GM18519 (cell line): ENCODE results near the gene SENP2.
A peak's percentile ranks its signal among the peaks of the same experiment; 100 is the strongest.
"Not testable (repeated sequence)": the region's sequence is repeated elsewhere in the genome, so short reads cannot be mapped to it uniquely, and the experiment has no call there.

Source experiments
- ATAC-seq: cut with Tn5 transposase; IDR thresholded peaks from one replicate; pipeline ENCODE4 v1.9.1; 2021; ENCODE audit warnings: mild to moderate bottlenecking, moderate library complexity; ENCODE audit not compliant: unreplicated experiment, low FRiP score

The SENP2 gene

DNA sequence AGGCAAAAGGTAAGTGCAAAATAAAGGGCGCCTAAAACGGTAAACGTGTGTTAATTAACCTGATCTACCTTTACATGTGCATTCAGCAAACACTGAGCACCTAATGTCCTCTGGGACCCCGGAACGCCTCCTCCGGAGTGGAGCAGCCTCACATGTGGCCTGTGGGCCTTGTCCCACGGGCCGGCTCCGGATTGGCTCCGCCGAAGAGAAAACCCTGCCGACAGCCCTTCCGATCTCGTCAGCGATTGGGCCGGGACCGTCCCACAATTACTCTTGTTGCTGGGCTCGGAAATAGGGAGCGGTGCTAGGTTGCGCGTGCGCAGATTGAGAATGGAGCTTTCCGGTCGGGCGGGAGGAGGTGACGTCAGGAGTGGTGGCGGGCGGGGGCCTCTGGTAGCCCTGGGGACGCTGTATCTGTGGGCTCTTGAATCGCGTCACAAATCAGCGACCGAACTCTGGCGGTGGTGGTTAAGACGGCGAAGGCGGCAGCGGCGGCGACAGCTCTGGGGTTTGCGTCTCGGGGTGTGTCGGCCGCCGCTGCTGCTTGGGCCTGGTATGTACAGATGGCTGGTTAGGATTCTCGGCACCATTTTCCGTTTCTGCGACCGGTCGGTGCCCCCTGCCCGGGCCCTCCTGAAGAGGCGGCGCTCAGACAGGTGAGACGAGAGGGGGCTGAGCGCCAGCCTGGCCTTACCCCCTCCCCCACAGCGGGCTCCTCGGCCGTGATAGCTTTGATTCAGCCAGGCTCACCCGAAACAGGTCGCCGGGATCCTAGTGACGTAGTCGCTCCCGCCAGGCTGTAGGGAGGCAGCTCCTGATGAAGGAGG, at the start of gene SENP2:
Gene SENP2, plus strand, starts transcription at position 437 of the 827 bp plus-strand sequence. Its CDS starts 119 bp downstream, at position 556.
- ATAC-seq: peak; percentile 88

- ATAC-seq: peak; percentile 95
Measured at GRCh38 chr3:185537369-185537970, 48.6 kb upstream of the SENP2 start.

DNA sequence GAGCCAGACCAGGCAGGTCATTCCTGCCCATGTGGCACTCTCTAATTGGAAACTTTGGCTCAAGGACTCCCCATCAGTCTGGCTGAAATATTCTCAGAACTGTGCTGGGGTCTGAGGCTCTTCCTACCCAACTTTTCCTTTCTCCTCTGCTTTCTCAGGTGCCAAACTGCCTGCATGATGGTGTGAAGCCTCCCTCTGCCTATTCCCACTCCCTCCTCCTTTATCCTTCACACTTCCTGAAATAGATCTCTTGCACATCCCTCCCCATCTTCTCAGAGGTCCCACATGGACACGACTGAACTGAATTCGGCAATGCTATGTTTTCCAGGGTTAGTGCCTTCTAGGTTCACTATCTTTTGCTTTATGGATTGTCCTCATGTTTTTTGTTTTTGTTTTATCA, 46.2 kb upstream of the SENP2 start:
- ATAC-seq: no peak

DNA sequence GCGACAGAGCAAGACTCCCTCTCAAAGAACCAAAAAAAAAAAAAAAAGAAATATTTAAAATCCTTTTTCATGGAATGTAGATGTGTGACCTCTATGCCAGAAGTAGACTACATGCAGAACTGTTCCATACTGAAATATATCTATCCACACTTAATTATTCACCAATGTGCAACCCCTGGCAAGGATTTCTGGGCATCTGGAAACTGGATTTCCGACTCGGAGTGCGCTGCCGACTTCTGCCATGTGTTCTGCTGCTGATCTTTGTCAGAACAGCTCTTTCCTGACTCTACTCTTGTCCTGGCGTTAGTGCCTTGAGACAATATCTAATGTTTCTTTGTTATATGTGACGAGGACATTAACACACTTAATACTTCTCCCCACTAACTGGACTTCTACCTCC, 45.4 kb upstream of the SENP2 start:
- ATAC-seq: no peak

DNA sequence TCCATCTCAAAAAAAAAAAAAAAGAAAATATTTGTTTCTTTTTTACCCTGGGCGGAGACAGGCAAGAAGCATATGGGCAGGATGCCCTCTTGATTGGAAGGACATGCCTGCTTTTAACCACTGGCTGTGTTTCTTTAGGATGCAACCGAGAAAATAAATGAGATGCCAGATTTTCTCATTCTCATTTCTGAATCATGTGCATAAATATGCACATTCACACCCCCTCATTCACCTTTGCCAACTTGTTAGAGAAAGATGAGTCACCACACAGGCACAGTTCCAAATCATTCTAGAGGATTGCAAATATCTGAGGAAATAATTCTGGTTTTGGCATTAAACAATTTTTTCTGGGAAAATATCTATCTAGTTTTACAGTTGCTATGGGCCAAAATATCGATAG, 37.0 kb upstream of the SENP2 start:
- no peak for ATAC-seq

DNA sequence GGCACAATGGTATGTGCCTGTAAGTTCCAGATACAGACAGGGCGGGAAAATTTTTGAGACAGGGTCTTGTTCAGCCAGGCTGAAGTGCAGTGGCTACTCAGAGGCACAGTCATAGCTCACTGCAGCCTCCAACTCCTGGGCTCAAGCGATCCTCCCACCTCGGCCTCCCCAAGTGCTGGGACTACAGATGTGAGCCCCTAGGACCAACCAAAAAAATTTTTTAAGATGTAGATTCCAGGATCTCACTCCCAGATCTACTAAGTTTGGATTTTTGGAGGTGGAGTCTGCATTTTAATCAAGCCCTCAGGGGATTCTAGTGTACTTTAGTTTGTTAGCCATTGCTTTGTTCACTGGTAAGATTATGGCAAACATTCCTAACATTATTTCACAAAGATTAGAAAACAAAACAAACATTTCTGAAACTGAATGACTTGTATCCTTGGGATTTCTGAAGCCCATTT, 36.4 kb upstream of the SENP2 start:
- ATAC-seq: no peak

GRCh38 chr3:185552358-185552877, 33.7 kb upstream of the SENP2 start, which contains the start of gene LIPH:
TSS of gene LIPH (minus strand) at chr3:185552588. CDS start at chr3:185552471, 117 bp downstream.
- no peak for ATAC-seq

- ATAC-seq: no peak
Measured at GRCh38 chr3:185555101-185555501, 31.0 kb upstream of the SENP2 start.

GRCh38 chr3:185555860-185556347, 30.2 kb upstream of the SENP2 start:
- ATAC-seq: no peak

DNA sequence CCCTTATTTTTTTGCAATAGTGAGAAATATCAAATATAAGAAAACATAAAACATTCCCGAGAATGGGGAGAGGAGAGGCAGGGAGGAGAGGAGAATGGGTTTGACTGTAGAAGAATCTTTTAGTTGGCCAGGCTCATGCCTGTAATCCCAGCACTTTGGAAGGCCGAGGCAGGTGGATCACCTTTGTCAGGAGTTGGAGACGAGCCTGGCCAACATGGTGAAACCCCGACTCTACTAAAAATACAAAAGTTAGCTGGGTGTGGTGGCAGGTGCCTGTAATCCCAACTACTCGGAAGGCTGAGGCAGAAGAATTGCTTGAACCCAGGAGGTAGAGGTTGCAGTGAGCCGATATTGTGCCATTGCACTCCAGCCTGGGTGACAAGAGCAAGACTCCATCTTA, 29.5 kb upstream of the SENP2 start:
- ATAC-seq: not testable (repeated sequence)

DNA sequence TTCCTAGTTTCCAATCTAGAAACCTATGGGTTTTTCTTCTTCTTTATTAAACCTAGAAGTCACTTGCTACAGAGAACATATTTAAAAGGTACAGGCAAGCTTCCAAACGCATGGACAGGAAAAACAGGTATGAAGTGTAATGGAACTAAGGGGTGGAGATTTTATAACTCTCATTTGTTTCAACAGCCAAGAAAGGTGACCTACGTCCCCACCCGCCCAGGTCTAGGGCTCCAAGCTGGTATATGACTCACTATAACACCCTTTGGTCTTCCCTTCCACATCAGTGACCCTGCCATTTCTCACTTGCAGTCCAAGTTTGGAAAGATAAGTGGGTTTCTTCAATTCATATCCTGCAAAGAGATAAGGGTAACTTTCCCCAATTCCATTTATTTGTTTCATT, 27.7 kb upstream of the SENP2 start:
- no peak for ATAC-seq

- no peak for ATAC-seq
Measured at GRCh38 chr3:185559706-185560090, 26.4 kb upstream of the SENP2 start.

DNA sequence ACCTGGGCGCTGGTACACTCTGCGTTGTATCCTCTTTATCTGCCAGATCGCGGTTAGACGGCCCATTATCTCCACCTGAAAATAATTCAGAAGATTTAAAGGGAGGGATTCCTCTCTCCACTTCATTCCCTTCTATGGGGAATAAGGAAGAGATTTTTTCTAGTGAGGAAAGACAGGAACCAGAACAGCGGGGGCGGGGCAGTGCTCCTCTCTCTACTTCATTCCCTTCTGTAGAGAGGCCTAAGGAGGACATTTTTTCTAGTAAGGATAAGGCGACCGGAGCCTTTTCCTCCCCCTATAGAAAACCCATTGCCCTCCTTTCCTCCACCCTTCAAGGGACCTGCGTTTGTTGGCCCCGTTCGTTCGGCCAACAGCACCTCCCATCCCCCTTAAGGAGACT, 25.4 kb upstream of the SENP2 start:
- ATAC-seq: no peak

DNA sequence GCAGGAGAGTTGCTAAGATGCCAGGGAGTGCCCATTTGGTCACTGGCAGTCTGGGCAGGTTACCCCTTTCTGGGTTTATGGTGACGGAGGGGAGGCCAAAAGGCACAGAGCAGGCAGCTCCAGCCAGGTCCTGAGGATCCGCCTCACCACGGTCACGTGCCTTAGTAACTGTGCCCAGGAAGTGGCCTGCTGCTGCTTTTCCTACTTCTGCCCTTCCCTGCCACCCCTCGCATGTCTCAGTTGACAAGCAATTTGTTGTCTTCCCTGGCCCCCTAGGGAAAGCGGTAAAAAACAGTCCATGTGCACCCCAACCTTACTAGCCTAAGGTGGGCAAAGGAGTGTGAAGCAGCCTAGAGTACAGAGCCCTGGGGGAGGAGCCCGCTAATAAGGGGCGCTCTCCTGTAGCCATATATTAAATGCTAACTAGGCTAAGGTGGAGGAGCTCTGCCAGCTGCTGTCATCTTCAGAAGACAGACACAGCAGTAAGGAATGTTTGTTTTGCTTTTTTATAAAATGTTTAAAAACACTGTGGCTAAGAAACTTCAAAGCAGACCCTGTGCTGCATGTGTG, 24.6 kb upstream of the SENP2 start:
- ATAC-seq: no peak

GRCh38 chr3:185561958-185562357, 24.1 kb upstream of the SENP2 start:
- no peak for ATAC-seq

- no peak for ATAC-seq
Measured at GRCh38 chr3:185572183-185572582, 13.9 kb upstream of the SENP2 start.

- ATAC-seq: not testable (repeated sequence)
Measured at GRCh38 chr3:185575108-185575869, 10.8 kb upstream of the SENP2 start.

GRCh38 chr3:185582236-185582635, 3.9 kb upstream of the SENP2 start:
- no peak for ATAC-seq

GRCh38 chr3:185582871-185583270, 3.2 kb upstream of the SENP2 start:
- no peak for ATAC-seq

DNA sequence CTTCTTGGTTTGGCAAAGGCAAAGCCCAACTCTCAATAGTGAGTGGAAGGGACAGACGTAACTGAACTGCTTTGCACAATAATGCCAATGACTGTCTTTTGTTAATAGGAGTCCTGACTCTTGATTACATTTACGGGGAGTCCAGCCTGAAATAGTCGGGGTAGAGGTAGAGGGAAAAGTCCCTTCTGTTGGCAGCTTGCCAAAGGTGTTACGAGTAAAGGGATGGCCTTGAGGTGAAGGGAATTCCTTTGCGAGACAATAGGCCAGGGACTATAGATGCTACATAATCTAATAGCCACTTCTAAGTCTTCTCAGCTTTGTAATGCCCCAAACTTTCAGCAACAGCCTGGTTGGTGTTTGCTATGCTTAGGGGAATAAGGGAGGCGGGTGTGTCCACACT, 2.2 kb upstream of the SENP2 start:
- no peak for ATAC-seq
